MM.1S (cell line): ENCODE results near the gene MSI2.

ENCODE experiments used
- DNase-seq: peaks from one replicate; pipeline ENCODE4 v3.0.0-alpha.2; 2015
- H2AFZ ChIP-seq: fragments of 300-600 bp; sonication (generic); 2 replicates; pipeline ENCODE4 v1.6.0; 2016; ENCODE audit warnings: antibody characterized with exemption, low read length
- H3F3A ChIP-seq: fragments of 300-600 bp; sonication (generic); 2 replicates; pipeline ENCODE4 v1.6.1; 2016; ENCODE audit warnings: mild to moderate bottlenecking, antibody characterized with exemption, low read length, moderate library complexity, mixed read lengths; ENCODE audit not compliant: insufficient read depth
- H3K27ac ChIP-seq: fragments of 300-600 bp; sonication (generic); 2 replicates; pipeline ENCODE4 v1.5.1; 2016; ENCODE audit warnings: mild to moderate bottlenecking, low read length
- H3K27me3 ChIP-seq: fragments of 300-600 bp; sonication (generic); replicated peaks from 2 replicates; pipeline ENCODE4 v1.6.0; 2016; ENCODE audit warnings: low read length; ENCODE audit not compliant: insufficient read depth
- H3K36me3 ChIP-seq: fragments of 300-600 bp; sonication (generic); replicated peaks from 2 replicates; pipeline ENCODE4 v1.6.1; 2016; ENCODE audit warnings: mild to moderate bottlenecking, low read length, mixed read lengths; ENCODE audit not compliant: insufficient read depth
- H3K4me1 ChIP-seq: fragments of 300-600 bp; sonication (generic); 2 replicates; pipeline ENCODE4 v1.6.1; 2016; ENCODE audit warnings: low read length, mixed read lengths
- H3K4me2 ChIP-seq: fragments of 300-600 bp; sonication (generic); 2 replicates; pipeline ENCODE4 v1.6.0; 2016; ENCODE audit warnings: low read depth, low read length
- H3K4me3 ChIP-seq: fragments of 300-600 bp; sonication (generic); 2 replicates; pipeline ENCODE4 v1.5.1; 2016; ENCODE audit warnings: low read length, mixed read lengths
- H3K79me2 ChIP-seq: fragments of 300-600 bp; sonication (generic); 2 replicates; pipeline ENCODE4 v1.6.1; 2016; ENCODE audit warnings: mixed run types, low read length, mixed read lengths
- H3K9ac ChIP-seq: fragments of 300-600 bp; sonication (generic); 2 replicates; pipeline ENCODE4 v1.6.1; 2016; ENCODE audit warnings: low read length, mixed read lengths
- H3K9me2 ChIP-seq: fragments of 300-600 bp; sonication (generic); replicated peaks from 2 replicates; pipeline ENCODE4 v1.6.1; 2016; ENCODE audit warnings: mild to moderate bottlenecking, low read length, mixed read lengths; ENCODE audit not compliant: insufficient read depth
- H3K9me3 ChIP-seq: fragments of 300-600 bp; sonication (generic); replicated peaks from 2 replicates; pipeline ENCODE4 v1.6.1; 2016; ENCODE audit warnings: mild to moderate bottlenecking, low read length, mixed read lengths; ENCODE audit not compliant: insufficient read depth
- H4K20me1 ChIP-seq: fragments of 300-600 bp; sonication (generic); 2 replicates; pipeline ENCODE4 v1.6.1; 2016; ENCODE audit warnings: mild to moderate bottlenecking, low read length, moderate library complexity, mixed read lengths; ENCODE audit not compliant: insufficient read depth
- EZH2 ChIP-seq: fragments of 300-600 bp; sonication (generic); optimal IDR thresholded peaks from 2 replicates; pipeline ENCODE3; 2017; ENCODE audit warnings: low read depth, mild to moderate bottlenecking, antibody characterized with exemption, low read length, mixed read lengths
- EZH2phosphoT487 ChIP-seq: fragments of 300-600 bp; sonication (generic); IDR thresholded peaks from 2 replicates; pipeline ENCODE4 v1.6.1; 2018; ENCODE audit warnings: antibody characterized with exemption, low read length
- TF ChIP-seq, protein P1 (sequence below): fragments of 300-600 bp; sonication (generic); IDR thresholded peaks from 2 replicates; pipeline ENCODE4 v1.5.1; 2016; ENCODE audit warnings: antibody characterized with exemption, low read length, mixed read lengths

Gene MSI2

DNA sequence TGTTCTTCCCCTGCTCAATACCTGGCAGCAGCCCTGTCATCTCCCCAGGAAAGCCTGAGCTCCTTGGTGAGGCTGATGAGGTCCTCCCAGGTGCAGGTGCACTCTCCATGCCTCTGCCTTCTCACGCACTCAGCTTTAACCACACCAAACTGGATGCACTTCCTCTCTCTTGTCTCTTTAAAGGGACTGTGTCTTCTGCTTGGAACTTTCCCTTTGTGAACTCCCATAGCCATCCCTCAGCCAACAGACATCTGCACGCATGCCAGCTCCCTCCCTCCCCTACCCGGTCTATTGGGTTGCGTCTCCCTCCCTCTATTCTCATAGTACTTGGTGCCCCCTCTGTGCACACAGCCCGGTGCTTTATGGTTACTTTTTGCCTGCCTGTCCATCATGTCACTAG, 231.2 kb downstream of the MSI2 start:
- peak overlapping the region; percentile 38 for H3K27ac ChIP-seq
- no peaks in the 10 kb centered on the region for H3K9me3 ChIP-seq
- H3K36me3 ChIP-seq = no peaks in the 10 kb centered on the region
- peaks cover 69% of the 10 kb centered on the region for H3K79me2 ChIP-seq
- no peaks in the 10 kb centered on the region for H3K9me2 ChIP-seq
- no peak overlapping the region for H2AFZ ChIP-seq
- no peak overlapping the region for H3K4me3 ChIP-seq
- H4K20me1 ChIP-seq = no peaks in the 10 kb centered on the region
- H3K27me3 ChIP-seq = no peaks in the 10 kb centered on the region
- TF ChIP-seq EZH2phosphoT487 = no peak
- no peak for TF ChIP-seq EZH2
- TF ChIP-seq, protein P1, sequence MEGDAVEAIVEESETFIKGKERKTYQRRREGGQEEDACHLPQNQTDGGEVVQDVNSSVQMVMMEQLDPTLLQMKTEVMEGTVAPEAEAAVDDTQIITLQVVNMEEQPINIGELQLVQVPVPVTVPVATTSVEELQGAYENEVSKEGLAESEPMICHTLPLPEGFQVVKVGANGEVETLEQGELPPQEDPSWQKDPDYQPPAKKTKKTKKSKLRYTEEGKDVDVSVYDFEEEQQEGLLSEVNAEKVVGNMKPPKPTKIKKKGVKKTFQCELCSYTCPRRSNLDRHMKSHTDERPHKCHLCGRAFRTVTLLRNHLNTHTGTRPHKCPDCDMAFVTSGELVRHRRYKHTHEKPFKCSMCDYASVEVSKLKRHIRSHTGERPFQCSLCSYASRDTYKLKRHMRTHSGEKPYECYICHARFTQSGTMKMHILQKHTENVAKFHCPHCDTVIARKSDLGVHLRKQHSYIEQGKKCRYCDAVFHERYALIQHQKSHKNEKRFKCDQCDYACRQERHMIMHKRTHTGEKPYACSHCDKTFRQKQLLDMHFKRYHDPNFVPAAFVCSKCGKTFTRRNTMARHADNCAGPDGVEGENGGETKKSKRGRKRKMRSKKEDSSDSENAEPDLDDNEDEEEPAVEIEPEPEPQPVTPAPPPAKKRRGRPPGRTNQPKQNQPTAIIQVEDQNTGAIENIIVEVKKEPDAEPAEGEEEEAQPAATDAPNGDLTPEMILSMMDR = no peak
- DNase-seq = peak; percentile 19
- H3K4me2 ChIP-seq = no peak overlapping the region
- peaks cover 15% of the 10 kb centered on the region for H3F3A ChIP-seq
- H3K9ac ChIP-seq = no peak overlapping the region
- H3K4me1 ChIP-seq = peaks cover 46% of the 10 kb centered on the region

DNA sequence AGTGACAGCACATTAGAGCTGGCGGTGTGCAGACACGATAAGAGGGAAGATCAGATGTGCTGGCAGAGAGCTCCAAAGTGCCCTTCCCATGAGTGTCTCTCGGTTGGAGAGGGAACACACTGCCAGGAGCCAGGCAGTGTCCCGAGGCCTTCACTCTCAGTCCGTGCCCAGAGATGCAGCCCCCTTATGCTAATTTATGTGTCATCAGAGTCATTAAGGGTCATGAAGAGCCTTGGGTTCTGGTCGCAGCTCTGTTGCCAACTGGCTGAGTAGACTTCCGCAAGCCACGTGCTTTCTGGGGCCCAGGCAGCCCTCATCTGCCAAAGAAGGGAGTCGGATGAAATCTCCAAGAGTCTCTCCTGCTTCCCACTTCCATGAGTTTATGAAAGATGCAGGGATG, 232.5 kb downstream of the MSI2 start:
- no peak for DNase-seq
- H3K9me3 ChIP-seq = no peaks in the 10 kb centered on the region
- no peaks in the 10 kb centered on the region for H3K27me3 ChIP-seq
- peaks cover 41% of the 10 kb centered on the region for H3K4me1 ChIP-seq
- H3K27ac ChIP-seq = no peak overlapping the region
- H3K9ac ChIP-seq = no peak overlapping the region
- TF ChIP-seq, protein P1 = no peak
- TF ChIP-seq EZH2phosphoT487 (no peak), EZH2 (no peak)
- no peaks in the 10 kb centered on the region for H4K20me1 ChIP-seq
- H3K79me2 ChIP-seq = peaks cover 67% of the 10 kb centered on the region
- no peaks in the 10 kb centered on the region for H3K9me2 ChIP-seq
- H3K4me2 ChIP-seq = no peak overlapping the region
- no peak overlapping the region for H2AFZ ChIP-seq
- peaks cover 15% of the 10 kb centered on the region for H3F3A ChIP-seq
- H3K4me3 ChIP-seq = no peak overlapping the region
- no peaks in the 10 kb centered on the region for H3K36me3 ChIP-seq

DNA sequence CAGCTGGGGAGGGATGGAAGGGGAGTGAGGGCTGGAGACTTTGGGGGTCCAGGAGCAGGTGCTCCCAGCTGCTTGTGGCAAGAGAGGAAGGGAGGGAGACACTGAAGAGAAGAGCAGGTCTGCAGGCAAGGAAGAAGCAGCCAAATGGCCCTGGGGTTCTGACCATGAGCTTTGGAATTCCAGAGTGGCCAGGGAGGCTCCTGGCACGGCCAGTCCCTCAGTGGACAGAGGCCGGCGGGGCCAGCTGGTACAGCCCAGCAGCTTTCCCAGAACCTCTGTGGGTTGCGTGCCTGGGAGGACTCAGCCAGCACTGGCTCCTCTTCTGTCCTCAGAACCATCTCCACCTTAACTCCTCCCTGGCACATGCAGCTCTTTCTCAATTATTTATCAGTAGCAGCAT, 233.0 kb downstream of the MSI2 start:
- H3K9me2 ChIP-seq = no peaks in the 10 kb centered on the region
- TF ChIP-seq EZH2phosphoT487 (no peak), EZH2 (no peak)
- TF ChIP-seq, protein P1 = no peak
- peaks cover 36% of the 10 kb centered on the region for H3K4me1 ChIP-seq
- no peak overlapping the region for H3K4me3 ChIP-seq
- DNase-seq = no peak
- no peaks in the 10 kb centered on the region for H4K20me1 ChIP-seq
- peaks cover 13% of the 10 kb centered on the region for H3F3A ChIP-seq
- H3K36me3 ChIP-seq = no peaks in the 10 kb centered on the region
- no peak overlapping the region for H3K4me2 ChIP-seq
- no peak overlapping the region for H3K27ac ChIP-seq
- no peak overlapping the region for H3K9ac ChIP-seq
- H2AFZ ChIP-seq = no peak overlapping the region
- no peaks in the 10 kb centered on the region for H3K9me3 ChIP-seq
- no peaks in the 10 kb centered on the region for H3K27me3 ChIP-seq
- peaks cover 67% of the 10 kb centered on the region for H3K79me2 ChIP-seq
